Measurements from ENCODE around the gene PPP1R2C.

Gene PPP1R2C

GRCh38 chrX:42809569-42809968 lies 31.6 kb upstream of the PPP1R2C start:
- no peak overlapping the region for H3K4me3 ChIP-seq (ENCODE audit: low read depth, low read length)
- DNase-seq (ENCODE audit: low read depth) = no peak
- in situ Hi-C loops (cut with HindIII; ENCODE audit: low sequenced_read_pairs) = no loop called here
- no peak for TF ChIP-seq CTCF (IDR thresholded peaks at IDR 0.05; ENCODE audit: low read depth, low read length, missing control alignments)

GRCh38 chrX:42807393-42807792 lies 29.4 kb upstream of the PPP1R2C start:
- DNase-seq (ENCODE audit: low read depth) = no peak
- TF ChIP-seq CTCF (IDR thresholded peaks at IDR 0.05; ENCODE audit: low read depth, low read length, missing control alignments) = no peak
- H3K4me3 ChIP-seq (ENCODE audit: low read depth, low read length) = no peak overlapping the region
- in situ Hi-C loops (cut with HindIII; ENCODE audit: low sequenced_read_pairs) = no loop called here

GRCh38 chrX:42804524-42804923 lies 26.6 kb upstream of the PPP1R2C start:
- TF ChIP-seq CTCF (IDR thresholded peaks at IDR 0.05; ENCODE audit: low read depth, low read length, missing control alignments) = no peak
- no peak overlapping the region for H3K4me3 ChIP-seq (ENCODE audit: low read depth, low read length)
- in situ Hi-C loops (cut with HindIII; ENCODE audit: low sequenced_read_pairs) = no loop called here
- no peak for DNase-seq (ENCODE audit: low read depth)

GRCh38 chrX:42803320-42803719 lies 25.4 kb upstream of the PPP1R2C start:
- in situ Hi-C loops (cut with HindIII; ENCODE audit: low sequenced_read_pairs) = no loop called here
- no peak for TF ChIP-seq CTCF (IDR thresholded peaks at IDR 0.05; ENCODE audit: low read depth, low read length, missing control alignments)
- no peak overlapping the region for H3K4me3 ChIP-seq (ENCODE audit: low read depth, low read length)
- DNase-seq (ENCODE audit: low read depth) = no peak

GRCh38 chrX:42797651-42798269 lies 19.8 kb upstream of the PPP1R2C start:
- in situ Hi-C loops (cut with HindIII; ENCODE audit: low sequenced_read_pairs) = no loop called here
- no peak for TF ChIP-seq CTCF (IDR thresholded peaks at IDR 0.05; ENCODE audit: low read depth, low read length, missing control alignments)
- no peak overlapping the region for H3K4me3 ChIP-seq (ENCODE audit: low read depth, low read length)
- DNase-seq (ENCODE audit: low read depth) = no peak

GRCh38 chrX:42783451-42783850 lies 5.5 kb upstream of the PPP1R2C start:
- in situ Hi-C loops (cut with HindIII; ENCODE audit: low sequenced_read_pairs) = no loop called here
- no peak for TF ChIP-seq CTCF (IDR thresholded peaks at IDR 0.05; ENCODE audit: low read depth, low read length, missing control alignments)
- no peak overlapping the region for H3K4me3 ChIP-seq (ENCODE audit: low read depth, low read length)
- DNase-seq (ENCODE audit: low read depth) = no peak
